Astrocyte (in vitro differentiated cells and primary cell): ENCODE measurements around the gene AFF3.

Experiments used
- CTCF ChIP-seq: IDR thresholded peaks from 2 replicates; pipeline ENCODE4 v1.5.1; 2011; ENCODE audit warnings: low read depth, mild to moderate bottlenecking, inconsistent platforms, low read length, moderate library complexity; ENCODE audit not compliant: insufficient read depth
- EZH2 ChIP-seq: IDR thresholded peaks from 2 replicates; pipeline ENCODE4 v1.6.1; 2012; ENCODE audit warnings: mild to moderate bottlenecking, low read length, inconsistent platforms; ENCODE audit not compliant: insufficient read depth

- no peak for TF ChIP-seq EZH2
- no peak for TF ChIP-seq CTCF
Observed at GRCh38 chr2:99868260-99868659, 274.1 kb downstream of the AFF3 start.
